OCI-LY3 (cell line): Measurements from ENCODE around the gene SETSIP.

ENCODE experiments used
- H2AFZ ChIP-seq: fragments of 200-600, 300-600 bp; shearing (Covaris generic); 2 replicates; pipeline ENCODE4 v1.6.0; 2014; ENCODE audit warnings: antibody characterized with exemption, low read depth, low read length
- H3K27ac ChIP-seq: fragments of 200-600, 300-600 bp; sonication (generic); 2 replicates; pipeline ENCODE4 v1.5.1; 2014; ENCODE audit warnings: mild to moderate bottlenecking, low read length, moderate library complexity, mixed read lengths
- H3K27me3 ChIP-seq: fragments of 200-600, 300-600 bp; sonication (generic); 2 replicates; pipeline ENCODE4 v1.6.1; 2014; ENCODE audit warnings: low read depth, low read length, mixed read lengths
- H3K36me3 ChIP-seq: fragments of 200-600, 300-600 bp; sonication (generic); replicated peaks from 2 replicates; pipeline ENCODE3; 2014; ENCODE audit warnings: low read depth, low read length, mixed read lengths
- H3K4me1 ChIP-seq: fragments of 300-600, 200-600 bp; sonication (generic); 2 replicates; pipeline ENCODE4 v1.6.1; 2014; ENCODE audit warnings: low read length, mixed read lengths
- H3K4me2 ChIP-seq: fragments of 200-600, 300-600 bp; sonication (generic); 2 replicates; pipeline ENCODE4 v1.6.1; 2014; ENCODE audit warnings: low read length, mixed read lengths
- H3K4me3 ChIP-seq: fragments of 300-600, 200-600 bp; sonication (generic); 2 replicates; pipeline ENCODE4 v1.5.1; 2014; ENCODE audit warnings: antibody characterized with exemption, mild to moderate bottlenecking, low read length, moderate library complexity
- H3K79me2 ChIP-seq: fragments of 300-600, 200-600 bp; shearing (Covaris generic); 2 replicates; pipeline ENCODE4 v1.6.1; 2014; ENCODE audit warnings: mild to moderate bottlenecking, low read length, mixed read lengths
- H3K9ac ChIP-seq: fragments of 300-600, 200-600 bp; shearing (Covaris generic); 2 replicates; pipeline ENCODE4 v1.6.0; 2014; ENCODE audit warnings: mild to moderate bottlenecking, low read length, moderate library complexity
- H3K9me3 ChIP-seq: fragments of 200-600, 300-600 bp; shearing (Covaris generic); 2 replicates; pipeline ENCODE4 v1.6.1; 2014; ENCODE audit warnings: low read length, mixed read lengths; ENCODE audit not compliant: insufficient read depth
- H4K20me1 ChIP-seq: fragments of 200-600, 300-600 bp; sonication (generic); 2 replicates; pipeline ENCODE4 v1.6.1; 2016; ENCODE audit warnings: low read length, mixed read lengths; ENCODE audit not compliant: insufficient read depth
- EZH2phosphoT487 ChIP-seq: fragments of 200-600 bp; shearing (Covaris generic); IDR thresholded peaks from 2 replicates; pipeline ENCODE4 v1.6.1; 2018; ENCODE audit warnings: antibody characterized with exemption, mixed run types, low read depth
- TF ChIP-seq, protein P1 (sequence below): fragments of 200-600, 300-600 bp; sonication (generic); IDR thresholded peaks from 2 replicates; pipeline ENCODE4 v1.5.1; 2014; ENCODE audit warnings: antibody characterized with exemption, low read length, low read depth

Gene SETSIP

DNA sequence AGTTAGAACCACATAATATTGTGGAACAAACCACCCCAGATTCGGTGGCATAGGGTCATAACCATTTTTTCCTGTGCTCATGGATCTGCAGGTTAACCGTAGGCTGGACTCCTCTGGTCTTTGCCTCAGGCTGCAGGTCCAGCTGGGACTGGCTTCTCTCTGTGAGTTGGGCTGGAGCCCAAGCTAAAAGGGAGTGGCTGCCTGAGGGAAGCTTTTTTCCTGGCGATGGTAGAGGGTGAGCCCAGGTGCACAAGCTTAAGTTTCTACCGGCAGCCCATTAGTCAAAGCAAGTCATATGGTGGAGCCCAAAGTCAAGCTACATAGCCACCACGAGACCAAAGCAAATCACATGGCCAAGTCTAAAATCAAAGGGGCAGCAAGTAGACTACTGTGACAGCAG is 31.6 kb downstream of the SETSIP start:
- H3K4me1 ChIP-seq: no peaks in the 10 kb centered on the region
- H3K79me2 ChIP-seq: no peaks in the 10 kb centered on the region
- no peaks in the 10 kb centered on the region for H3K36me3 ChIP-seq
- H2AFZ ChIP-seq: no peak overlapping the region
- H4K20me1 ChIP-seq: no peaks in the 10 kb centered on the region
- no peak for TF ChIP-seq EZH2phosphoT487
- TF ChIP-seq, protein P1, sequence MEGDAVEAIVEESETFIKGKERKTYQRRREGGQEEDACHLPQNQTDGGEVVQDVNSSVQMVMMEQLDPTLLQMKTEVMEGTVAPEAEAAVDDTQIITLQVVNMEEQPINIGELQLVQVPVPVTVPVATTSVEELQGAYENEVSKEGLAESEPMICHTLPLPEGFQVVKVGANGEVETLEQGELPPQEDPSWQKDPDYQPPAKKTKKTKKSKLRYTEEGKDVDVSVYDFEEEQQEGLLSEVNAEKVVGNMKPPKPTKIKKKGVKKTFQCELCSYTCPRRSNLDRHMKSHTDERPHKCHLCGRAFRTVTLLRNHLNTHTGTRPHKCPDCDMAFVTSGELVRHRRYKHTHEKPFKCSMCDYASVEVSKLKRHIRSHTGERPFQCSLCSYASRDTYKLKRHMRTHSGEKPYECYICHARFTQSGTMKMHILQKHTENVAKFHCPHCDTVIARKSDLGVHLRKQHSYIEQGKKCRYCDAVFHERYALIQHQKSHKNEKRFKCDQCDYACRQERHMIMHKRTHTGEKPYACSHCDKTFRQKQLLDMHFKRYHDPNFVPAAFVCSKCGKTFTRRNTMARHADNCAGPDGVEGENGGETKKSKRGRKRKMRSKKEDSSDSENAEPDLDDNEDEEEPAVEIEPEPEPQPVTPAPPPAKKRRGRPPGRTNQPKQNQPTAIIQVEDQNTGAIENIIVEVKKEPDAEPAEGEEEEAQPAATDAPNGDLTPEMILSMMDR: no peak
- no peak overlapping the region for H3K4me2 ChIP-seq
- H3K27ac ChIP-seq: no peak overlapping the region
- H3K9me3 ChIP-seq: no peaks in the 10 kb centered on the region
- H3K27me3 ChIP-seq: no peaks in the 10 kb centered on the region
- no peak overlapping the region for H3K9ac ChIP-seq
- H3K4me3 ChIP-seq: no peak overlapping the region

DNA sequence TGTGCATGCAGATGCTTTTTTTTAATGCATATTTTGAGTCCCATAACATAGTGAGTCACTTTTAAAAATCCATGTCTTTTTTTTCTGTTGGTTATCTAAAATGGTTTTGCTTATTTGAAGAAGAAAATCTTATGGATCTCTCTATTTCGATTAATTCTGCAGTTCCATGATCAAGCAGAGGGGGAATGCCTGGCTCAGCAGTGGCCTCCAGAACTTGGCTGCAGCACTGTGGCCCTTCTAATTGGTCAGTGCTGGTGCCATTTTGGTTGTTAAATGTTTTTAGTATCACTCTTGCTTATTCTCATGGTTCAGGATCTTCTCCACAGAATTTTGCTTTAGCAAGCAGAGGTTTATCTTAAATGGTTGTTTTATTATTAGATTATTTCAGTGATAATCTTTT is 34.2 kb downstream of the SETSIP start:
- no peak for TF ChIP-seq EZH2phosphoT487
- TF ChIP-seq, protein P1: no peak
- H2AFZ ChIP-seq: no peak overlapping the region
- H3K36me3 ChIP-seq: no peaks in the 10 kb centered on the region
- H3K4me2 ChIP-seq: no peak overlapping the region
- no peak overlapping the region for H3K4me3 ChIP-seq
- H3K9me3 ChIP-seq: no peaks in the 10 kb centered on the region
- H3K27ac ChIP-seq: no peak overlapping the region
- H3K79me2 ChIP-seq: no peaks in the 10 kb centered on the region
- H4K20me1 ChIP-seq: no peaks in the 10 kb centered on the region
- no peaks in the 10 kb centered on the region for H3K4me1 ChIP-seq
- no peak overlapping the region for H3K9ac ChIP-seq
- H3K27me3 ChIP-seq: no peaks in the 10 kb centered on the region

DNA sequence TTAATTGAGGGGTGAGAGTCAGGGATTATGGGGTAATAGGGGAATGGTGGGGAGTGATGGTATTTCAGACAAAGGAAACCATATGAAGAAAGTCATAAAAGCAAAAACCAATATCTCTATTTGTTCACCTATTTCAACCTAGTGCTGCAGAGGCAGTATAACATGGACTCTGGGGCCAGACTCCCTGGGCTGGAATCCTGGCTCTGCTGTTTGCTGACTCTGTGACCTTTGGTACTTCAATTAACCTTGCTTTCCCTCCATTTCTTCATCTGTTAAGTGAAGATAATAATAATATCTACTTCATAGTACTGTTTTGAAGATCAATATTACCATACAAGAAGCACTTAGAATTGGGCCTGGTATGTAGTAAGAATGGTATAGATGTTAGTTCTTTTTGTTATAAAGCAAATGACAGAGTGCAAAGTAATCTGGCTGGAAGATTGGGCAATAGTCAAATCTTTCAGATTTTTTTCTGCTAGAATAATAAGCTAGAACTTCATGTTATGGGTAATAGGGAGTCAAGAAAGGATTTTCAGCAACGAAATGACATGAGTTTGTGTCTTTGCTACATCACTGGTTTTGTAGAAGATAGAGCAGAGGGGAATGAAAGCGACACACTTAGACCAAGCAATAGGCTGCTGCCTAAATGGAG is 36.4 kb downstream of the SETSIP start:
- Histone ChIP-seq H3K9ac (no peak overlapping the region), H3K27me3 (no peaks in the 10 kb centered on the region), H3K27ac (no peak overlapping the region), H2AFZ (no peak overlapping the region), H3K4me2 (no peak overlapping the region), H3K4me1 (no peaks in the 10 kb centered on the region), H4K20me1 (no peaks in the 10 kb centered on the region), H3K79me2 (no peaks in the 10 kb centered on the region), H3K9me3 (no peaks in the 10 kb centered on the region), H3K4me3 (no peak overlapping the region), H3K36me3 (no peaks in the 10 kb centered on the region)
- no peak for TF ChIP-seq EZH2phosphoT487
- TF ChIP-seq, protein P1: no peak

DNA sequence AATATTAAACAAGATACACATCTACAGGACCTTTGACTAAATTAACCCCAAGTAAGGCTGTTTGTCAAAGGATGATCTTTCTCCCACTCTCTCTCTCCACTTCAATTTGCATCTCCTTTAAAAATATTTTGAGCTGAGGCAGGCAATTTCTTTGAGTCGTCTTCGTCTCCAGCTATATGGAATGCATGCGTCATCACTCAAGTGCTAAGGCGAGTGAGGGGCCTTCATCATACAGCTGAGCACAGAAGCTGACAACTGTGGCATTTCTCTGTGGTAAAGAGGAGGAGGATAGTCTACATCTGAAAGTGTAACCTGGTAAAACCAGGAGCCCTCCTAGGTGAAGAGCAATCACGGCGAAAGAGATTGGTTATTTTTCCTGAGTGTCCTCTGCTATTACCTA is 37.8 kb downstream of the SETSIP start:
- no peaks in the 10 kb centered on the region for H3K4me1 ChIP-seq
- H3K27me3 ChIP-seq: no peaks in the 10 kb centered on the region
- no peaks in the 10 kb centered on the region for H3K36me3 ChIP-seq
- TF ChIP-seq, protein P1: no peak
- no peak for TF ChIP-seq EZH2phosphoT487
- no peak overlapping the region for H3K27ac ChIP-seq
- no peak overlapping the region for H3K4me2 ChIP-seq
- H4K20me1 ChIP-seq: no peaks in the 10 kb centered on the region
- H3K9me3 ChIP-seq: no peaks in the 10 kb centered on the region
- no peak overlapping the region for H3K4me3 ChIP-seq
- H3K79me2 ChIP-seq: no peaks in the 10 kb centered on the region
- H2AFZ ChIP-seq: no peak overlapping the region
- H3K9ac ChIP-seq: no peak overlapping the region
